HG03064 (cell line): ENCODE data around the gene SLC9A3.

ENCODE experiments used
- ATAC-seq: cut with Tn5 transposase; IDR thresholded peaks from one replicate; pipeline ENCODE4 v1.9.1; 2021; ENCODE audit warnings: low read depth; ENCODE audit not compliant: unreplicated experiment

Gene SLC9A3

DNA sequence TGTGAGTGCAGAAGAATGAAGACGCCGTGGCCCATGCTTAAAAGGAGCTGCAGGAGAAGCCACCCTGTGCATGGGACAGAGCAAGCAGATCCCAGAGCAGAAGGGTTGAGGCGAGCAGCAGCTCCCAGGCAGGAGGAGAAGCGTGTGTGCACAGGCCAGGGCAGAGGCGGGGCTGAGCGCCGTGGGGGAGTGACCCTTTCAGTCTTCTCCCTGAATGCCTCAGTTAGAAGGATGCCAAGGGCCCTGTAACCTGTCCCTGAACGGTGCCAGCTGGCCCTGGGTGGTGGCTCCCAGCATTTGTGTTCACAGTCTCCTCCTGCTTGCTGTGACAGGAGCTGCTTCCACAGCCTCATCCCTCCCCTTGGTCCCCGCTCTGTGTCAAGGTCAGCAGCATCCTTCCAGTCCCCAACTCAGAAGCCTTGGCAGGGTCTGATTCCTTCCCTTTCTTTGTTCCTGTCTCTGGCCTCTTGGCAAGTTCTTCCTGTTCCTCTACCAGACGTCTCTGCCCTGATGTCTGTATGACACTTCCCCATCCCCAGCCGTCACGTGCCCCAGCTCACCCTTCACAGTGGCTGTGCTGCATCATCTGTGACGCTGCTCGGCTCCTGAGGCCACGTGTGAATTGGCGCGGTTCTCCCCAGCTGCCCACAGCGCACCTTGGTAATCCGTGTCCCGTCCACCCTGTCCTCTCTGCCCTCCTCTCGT is 76.0 kb downstream of the SLC9A3 start:
- ATAC-seq, result no peak

- ATAC-seq, result no peak
Measured at GRCh38 chr5:447501-447900, 76.7 kb downstream of the SLC9A3 start.

- ATAC-seq, result no peak
Measured at GRCh38 chr5:446883-447263, 77.4 kb downstream of the SLC9A3 start.

- no peak for ATAC-seq
Measured at GRCh38 chr5:446066-446882, 78.0 kb downstream of the SLC9A3 start.

GRCh38 chr5:445591-445990 is 78.7 kb downstream of the SLC9A3 start:
- ATAC-seq, result no peak

DNA sequence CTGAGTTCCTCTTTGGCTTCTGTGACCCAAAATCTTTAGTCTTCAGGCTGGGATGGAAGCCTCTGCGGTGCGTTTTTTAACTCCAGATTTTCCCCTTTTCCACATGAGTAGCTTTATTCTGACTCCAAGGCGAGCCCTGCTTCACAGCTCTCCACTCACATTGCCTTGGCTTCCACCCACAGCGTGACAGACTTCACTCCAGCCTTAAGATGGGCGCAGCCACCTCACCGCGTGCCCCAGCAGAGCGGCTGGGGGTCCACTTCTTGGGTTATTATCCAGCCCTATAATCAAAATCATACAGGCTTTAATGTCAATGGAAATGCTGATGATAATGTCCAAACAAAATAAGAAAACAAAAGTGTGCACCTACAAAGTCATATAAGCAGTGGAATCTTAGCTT is 80.0 kb downstream of the SLC9A3 start:
- ATAC-seq, result no peak

GRCh38 chr5:443239-444151 is 80.8 kb downstream of the SLC9A3 start:
- peak; percentile 19 for ATAC-seq

- ATAC-seq, result peak; percentile 71
Measured at GRCh38 chr5:442335-443238, 81.7 kb downstream of the SLC9A3 start, which contains the start of gene EXOC3. Gene EXOC3 (plus strand): TSS chr5:443176. CDS start chr5:446206, 3,030 bp downstream.

GRCh38 chr5:441996-442334 is 82.3 kb downstream of the SLC9A3 start:
- no peak for ATAC-seq

DNA sequence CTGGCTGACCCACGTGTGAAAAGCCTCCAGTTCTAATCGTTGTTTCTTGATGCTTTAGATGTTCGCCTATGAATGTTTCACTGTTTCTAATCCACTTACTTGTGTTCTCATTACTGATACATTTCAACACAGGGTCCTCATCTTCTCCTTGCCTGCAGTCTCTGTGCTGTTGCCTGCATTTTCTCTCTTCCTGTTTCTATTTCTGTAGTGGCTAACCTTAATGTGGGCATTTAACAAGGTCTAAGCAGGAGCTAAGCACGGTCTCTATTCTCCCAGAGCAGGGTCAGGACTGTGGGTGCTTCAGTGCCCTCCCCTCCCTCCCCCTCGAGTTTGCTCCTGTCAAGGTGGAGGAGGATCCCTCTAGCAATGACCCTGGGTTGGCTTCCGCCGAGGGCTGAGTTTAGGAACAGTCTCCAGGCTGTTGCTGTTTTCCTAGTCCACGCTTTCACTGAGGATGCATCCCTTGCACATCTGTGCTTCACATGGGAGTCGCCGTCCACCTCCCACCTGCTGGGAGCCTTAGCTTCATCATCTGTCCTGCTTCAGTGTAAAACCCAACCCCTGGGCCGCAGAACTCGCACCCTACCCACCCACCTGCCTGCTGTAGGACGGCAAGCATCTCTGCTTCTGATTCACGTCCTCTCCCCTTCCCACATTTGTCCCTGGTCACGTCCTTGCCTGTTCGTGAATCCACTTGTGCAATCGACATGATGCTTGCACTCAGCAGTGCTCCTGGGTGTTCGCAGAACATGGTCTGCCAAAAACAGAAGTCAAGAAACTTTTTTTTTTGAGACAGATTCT is 83.6 kb downstream of the SLC9A3 start:
- no peak for ATAC-seq

GRCh38 chr5:439636-440035 is 84.6 kb downstream of the SLC9A3 start:
- ATAC-seq, result no peak

GRCh38 chr5:439181-439580 is 85.1 kb downstream of the SLC9A3 start:
- no peak for ATAC-seq

DNA sequence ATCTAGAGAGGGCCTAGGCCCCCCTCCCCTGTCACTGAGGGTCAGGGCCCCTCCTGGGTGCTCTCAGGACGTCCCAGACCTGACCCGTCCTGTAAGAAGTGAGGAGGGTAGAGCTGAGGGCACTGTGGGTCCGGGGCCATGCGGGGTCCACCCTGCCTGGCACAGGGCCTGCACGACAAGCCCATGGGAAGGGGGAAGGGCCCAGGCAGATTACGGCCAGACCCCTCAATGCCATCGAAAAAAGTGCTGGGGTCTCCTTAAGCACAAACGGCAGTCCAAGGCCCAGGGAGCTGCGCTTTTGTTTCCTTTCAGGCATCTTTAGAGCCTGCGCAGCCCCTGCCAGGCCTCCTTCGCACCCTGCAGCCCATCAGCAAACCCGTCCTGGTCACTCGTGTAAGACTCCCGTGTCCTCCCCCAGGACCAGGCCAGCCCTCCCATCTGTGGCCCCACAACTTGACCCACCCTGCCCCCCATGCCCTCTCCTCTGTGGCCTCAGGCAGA is 85.7 kb downstream of the SLC9A3 start:
- no peak for ATAC-seq

DNA sequence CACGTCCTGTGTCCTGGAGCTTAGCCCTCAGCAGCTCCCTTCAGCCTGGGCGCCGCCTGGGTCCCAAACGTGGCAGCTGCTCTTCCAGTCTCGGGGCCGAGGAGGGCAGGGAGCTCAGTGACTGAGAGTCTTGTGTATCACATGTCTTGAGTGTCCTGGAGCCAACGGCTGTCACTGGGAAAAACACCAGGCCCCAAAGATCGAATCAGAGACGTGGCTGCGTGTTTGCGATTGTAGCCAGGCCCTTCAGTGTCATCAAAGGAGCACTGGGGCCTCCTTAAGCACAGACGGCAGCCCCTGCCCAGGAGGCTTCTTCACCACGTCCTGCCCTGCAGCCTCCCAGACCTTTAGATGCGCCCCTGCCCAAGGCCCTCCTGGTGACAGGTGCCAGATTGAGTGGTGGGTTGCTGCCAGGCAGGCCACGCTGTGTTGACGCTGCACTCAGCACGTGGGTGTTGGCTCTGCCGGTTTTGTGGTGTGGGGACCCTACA is 86.9 kb downstream of the SLC9A3 start:
- no peak for ATAC-seq

GRCh38 chr5:436641-436975 is 87.6 kb downstream of the SLC9A3 start:
- no peak for ATAC-seq

GRCh38 chr5:435961-436640 is 88.1 kb downstream of the SLC9A3 start:
- no peak for ATAC-seq

DNA sequence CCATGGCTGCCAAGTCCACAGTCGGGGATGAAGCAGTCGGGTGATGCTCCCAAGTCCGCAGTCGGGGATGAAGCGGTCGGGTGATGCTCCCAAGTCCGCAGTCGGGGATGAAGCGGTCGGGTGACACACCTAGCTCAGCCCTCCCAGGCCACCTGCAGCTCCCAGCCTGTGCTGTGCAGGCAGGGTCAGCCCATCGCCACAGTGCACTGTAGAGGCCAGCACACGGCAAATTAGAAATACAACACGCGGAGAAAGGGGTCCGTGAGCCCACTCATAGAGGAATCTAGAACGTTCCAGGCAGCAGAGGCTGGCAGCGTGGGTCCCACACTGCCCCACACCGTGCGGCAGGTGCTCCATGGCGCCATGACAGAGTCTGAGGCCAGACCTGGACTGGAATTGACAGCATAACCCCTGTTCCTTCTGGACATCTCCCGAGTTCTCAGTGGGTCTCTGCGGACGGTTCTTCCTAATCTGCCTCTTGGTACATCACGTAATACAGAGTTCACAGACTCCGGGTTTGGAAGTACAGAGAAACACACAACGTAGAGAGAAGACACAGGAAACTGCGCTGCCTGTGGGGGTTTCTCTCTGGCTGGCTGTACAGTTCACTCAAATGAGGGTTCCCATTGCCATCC is 89.0 kb downstream of the SLC9A3 start:
- ATAC-seq, result no peak
